Activated CD8-positive, alpha-beta T cell treated with anti-CD3 and anti-CD28 coated beads for 36 hours (primary cell): ENCODE data around the gene CKAP5. TPM values are rescaled to one million over a fixed set of nuclear protein-coding genes. Genes with fewer than 3 reads are reported as not detected.

ENCODE experiments used
- ATAC-seq: fragments of 200-7000 bp; cut with Tn5 transposase; one replicate; pipeline ENCODE4 v1.10.0; 2021; ENCODE audit warnings: mild to moderate bottlenecking, moderate library complexity
- CTCF ChIA-PET: fragments of 350-600 bp; sonication (Branson Sonifier 250); formaldehyde crosslinking; loops from one replicate; lab custom pipeline; 2021; ENCODE audit warnings: antibody characterized with exemption; lab: Charles Lee
- POLR2A ChIA-PET: fragments of 350-600 bp; sonication (Branson Sonifier 250); formaldehyde crosslinking; loops from one replicate; lab custom pipeline; 2021; ENCODE audit warnings: antibody characterized with exemption; lab: Charles Lee
- DNase-seq: peaks from one replicate; pipeline ENCODE4 v3.0.0-alpha.2; 2020
- H3K27ac Mint-ChIP-seq: one replicate; pipeline ENCODE4 v1.8.0; 2021; ENCODE audit warnings: mild to moderate bottlenecking, mixed read lengths
- H3K27me3 Mint-ChIP-seq: one replicate; pipeline ENCODE4 v1.8.0; 2021; ENCODE audit warnings: mixed read lengths
- H3K36me3 Mint-ChIP-seq: one replicate; pipeline ENCODE4 v1.8.0; 2021; ENCODE audit warnings: low read depth, mixed read lengths
- H3K4me1 Mint-ChIP-seq: one replicate; pipeline ENCODE4 v1.8.0; 2021; ENCODE audit warnings: low read depth, mixed read lengths
- H3K4me3 Mint-ChIP-seq: one replicate; pipeline ENCODE4 v1.8.0; 2021; ENCODE audit warnings: mild to moderate bottlenecking, moderate library complexity, mixed read lengths
- H3K9me3 Mint-ChIP-seq: one replicate; pipeline ENCODE4 v1.8.0; 2021; ENCODE audit warnings: mixed read lengths
- intact Hi-C: fragments of 100-400 bp; cut with micrococcal nuclease; formaldehyde crosslinking; loops from one replicate; pipeline ENCODE4 v1.10.0; 2022
- total RNA-seq, 2 experiments: library from RNA; stranded (reverse); gene quantifications; one replicate each; pipeline ENCODE4 v1.2.3, GENCODE V29; 2021
- TF ChIP-seq, protein P1 (sequence below): fragments of 200-600 bp; IDR thresholded peaks from one replicate; pipeline ENCODE4 v1.8.0; 2022; ENCODE audit warnings: antibody characterized with exemption, mild to moderate bottlenecking

CKAP5 gene
- total RNA-seq, 2 experiments from 2014 or later: 137 to 145 TPM

DNA sequence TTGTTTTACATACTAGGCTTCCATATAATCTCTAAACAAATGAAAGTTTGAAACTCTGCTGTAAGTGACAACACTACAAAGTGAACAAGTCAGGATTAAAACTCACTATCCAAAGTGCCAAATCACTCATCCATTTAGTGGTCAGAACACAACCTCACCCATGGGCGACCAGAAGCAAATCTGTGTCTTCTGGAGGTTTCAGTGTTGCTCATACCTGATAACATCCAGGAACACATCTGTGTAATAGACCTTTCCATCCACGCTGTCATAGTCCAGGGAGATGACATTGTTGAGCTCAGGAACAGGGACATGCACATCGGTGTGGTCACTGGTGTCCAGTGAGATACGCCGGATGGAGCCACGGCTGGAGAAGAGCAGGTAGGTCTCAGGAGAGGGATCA is 28.5 kb upstream of the CKAP5 start:
- TF ChIP-seq, protein P1, sequence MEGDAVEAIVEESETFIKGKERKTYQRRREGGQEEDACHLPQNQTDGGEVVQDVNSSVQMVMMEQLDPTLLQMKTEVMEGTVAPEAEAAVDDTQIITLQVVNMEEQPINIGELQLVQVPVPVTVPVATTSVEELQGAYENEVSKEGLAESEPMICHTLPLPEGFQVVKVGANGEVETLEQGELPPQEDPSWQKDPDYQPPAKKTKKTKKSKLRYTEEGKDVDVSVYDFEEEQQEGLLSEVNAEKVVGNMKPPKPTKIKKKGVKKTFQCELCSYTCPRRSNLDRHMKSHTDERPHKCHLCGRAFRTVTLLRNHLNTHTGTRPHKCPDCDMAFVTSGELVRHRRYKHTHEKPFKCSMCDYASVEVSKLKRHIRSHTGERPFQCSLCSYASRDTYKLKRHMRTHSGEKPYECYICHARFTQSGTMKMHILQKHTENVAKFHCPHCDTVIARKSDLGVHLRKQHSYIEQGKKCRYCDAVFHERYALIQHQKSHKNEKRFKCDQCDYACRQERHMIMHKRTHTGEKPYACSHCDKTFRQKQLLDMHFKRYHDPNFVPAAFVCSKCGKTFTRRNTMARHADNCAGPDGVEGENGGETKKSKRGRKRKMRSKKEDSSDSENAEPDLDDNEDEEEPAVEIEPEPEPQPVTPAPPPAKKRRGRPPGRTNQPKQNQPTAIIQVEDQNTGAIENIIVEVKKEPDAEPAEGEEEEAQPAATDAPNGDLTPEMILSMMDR: no peak
- Mint-ChIP-seq H3K27me3 (peaks cover 2% of the 10 kb centered on the region), H3K36me3 (no peaks in the 10 kb centered on the region), H3K4me3 (no peak overlapping the region), H3K4me1 (no peaks in the 10 kb centered on the region), H3K9me3 (no peaks in the 10 kb centered on the region), H3K27ac (no peak overlapping the region)
- ChIA-PET CTCF (no interaction called here), POLR2A (no interaction called here)
- DNase-seq: no peak
- intact Hi-C loops: no loop called here
- ATAC-seq: no peak

DNA sequence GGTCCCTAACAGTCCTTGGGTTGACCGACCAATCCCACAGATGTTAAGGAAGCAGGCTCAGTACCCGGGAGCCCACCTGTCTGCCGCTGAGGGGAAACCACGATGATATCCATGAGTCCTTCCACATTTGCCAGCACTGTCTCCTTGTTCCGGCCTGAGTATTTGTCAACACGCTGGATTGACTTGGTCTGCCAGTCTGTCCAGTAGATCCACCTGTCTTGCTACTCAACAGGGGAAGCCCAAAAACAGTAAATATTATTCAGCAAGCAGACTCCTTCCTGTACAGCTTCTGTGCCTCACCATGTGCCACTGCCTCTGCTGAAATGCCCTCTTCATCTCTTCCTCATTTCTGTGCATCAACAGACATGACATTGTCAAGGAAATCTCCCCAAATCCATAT is 22.8 kb upstream of the CKAP5 start:
- POLR2A ChIA-PET: no interaction called here
- intact Hi-C loops: no loop called here
- no peak for ATAC-seq
- no peak overlapping the region for H3K4me3 Mint-ChIP-seq
- no peaks in the 10 kb centered on the region for H3K36me3 Mint-ChIP-seq
- no peak for DNase-seq
- no peaks in the 10 kb centered on the region for H3K9me3 Mint-ChIP-seq
- CTCF ChIA-PET: no interaction called here
- no peak overlapping the region for H3K27ac Mint-ChIP-seq
- TF ChIP-seq, protein P1: no peak
- no peaks in the 10 kb centered on the region for H3K4me1 Mint-ChIP-seq
- peaks cover 2% of the 10 kb centered on the region for H3K27me3 Mint-ChIP-seq

DNA sequence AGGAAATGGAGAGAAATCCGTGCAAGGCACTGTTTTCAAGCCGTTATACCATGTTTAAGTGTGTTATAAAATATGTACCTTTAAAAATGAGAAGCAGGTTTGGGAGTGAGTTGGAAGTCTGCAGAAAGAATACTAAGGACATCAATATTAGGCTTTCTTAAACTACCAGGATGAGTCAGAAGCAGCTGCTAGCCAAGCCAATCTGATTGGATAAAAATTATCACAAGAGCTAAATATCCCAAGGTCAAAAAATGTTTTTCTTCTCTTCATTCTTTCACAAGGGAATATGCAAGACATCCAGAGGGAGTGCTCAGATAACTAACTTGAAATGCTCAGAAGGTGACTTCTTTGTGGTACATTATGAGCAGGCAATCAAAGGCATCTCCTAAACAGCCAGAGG is 19.3 kb upstream of the CKAP5 start:
- Mint-ChIP-seq H3K27ac (no peak overlapping the region), H3K27me3 (peaks cover 3% of the 10 kb centered on the region), H3K9me3 (no peaks in the 10 kb centered on the region), H3K4me1 (no peaks in the 10 kb centered on the region), H3K36me3 (no peaks in the 10 kb centered on the region), H3K4me3 (no peak overlapping the region)
- ChIA-PET POLR2A (interaction anchor here (0.6 kb wide), 1 partner anchor 212 kb away, joined by 4 read pairs; no protein-coding TSS in a partner anchor), CTCF (interaction anchor here (3.6 kb wide), 1 partner anchor 288 kb away, joined by 12 read pairs; no protein-coding TSS in a partner anchor)
- ATAC-seq (no peak), DNase-seq (no peak)
- intact Hi-C loops: no loop called here
- TF ChIP-seq, protein P1: no peak

DNA sequence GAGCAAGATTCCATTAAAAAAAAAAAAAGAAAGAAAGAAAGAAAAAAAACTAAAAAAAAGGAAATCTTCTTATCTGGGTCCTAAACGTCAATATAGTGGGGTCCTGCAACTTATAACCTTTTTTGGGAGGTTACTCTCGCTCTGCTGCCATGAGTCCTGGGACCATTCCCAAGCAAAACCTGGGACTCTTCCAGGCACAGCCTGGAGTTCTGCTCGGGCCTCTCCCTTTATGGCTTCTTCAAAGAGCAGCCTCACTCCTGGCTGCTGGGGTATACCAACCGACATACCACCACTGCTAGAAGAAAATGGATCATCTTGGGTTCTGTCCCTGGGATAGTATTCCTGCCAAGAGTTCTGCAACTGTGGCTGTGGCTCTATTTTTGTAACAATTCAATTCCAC is 14.1 kb upstream of the CKAP5 start:
- ChIA-PET CTCF (no interaction called here), POLR2A (no interaction called here)
- H3K9me3 Mint-ChIP-seq: no peaks in the 10 kb centered on the region
- TF ChIP-seq, protein P1: no peak
- ATAC-seq (no peak), DNase-seq (no peak)
- H3K27ac Mint-ChIP-seq: no peak overlapping the region
- intact Hi-C loops: no loop called here
- no peak overlapping the region for H3K4me3 Mint-ChIP-seq
- no peaks in the 10 kb centered on the region for H3K4me1 Mint-ChIP-seq
- peaks cover 3% of the 10 kb centered on the region for H3K27me3 Mint-ChIP-seq
- H3K36me3 Mint-ChIP-seq: no peaks in the 10 kb centered on the region

DNA sequence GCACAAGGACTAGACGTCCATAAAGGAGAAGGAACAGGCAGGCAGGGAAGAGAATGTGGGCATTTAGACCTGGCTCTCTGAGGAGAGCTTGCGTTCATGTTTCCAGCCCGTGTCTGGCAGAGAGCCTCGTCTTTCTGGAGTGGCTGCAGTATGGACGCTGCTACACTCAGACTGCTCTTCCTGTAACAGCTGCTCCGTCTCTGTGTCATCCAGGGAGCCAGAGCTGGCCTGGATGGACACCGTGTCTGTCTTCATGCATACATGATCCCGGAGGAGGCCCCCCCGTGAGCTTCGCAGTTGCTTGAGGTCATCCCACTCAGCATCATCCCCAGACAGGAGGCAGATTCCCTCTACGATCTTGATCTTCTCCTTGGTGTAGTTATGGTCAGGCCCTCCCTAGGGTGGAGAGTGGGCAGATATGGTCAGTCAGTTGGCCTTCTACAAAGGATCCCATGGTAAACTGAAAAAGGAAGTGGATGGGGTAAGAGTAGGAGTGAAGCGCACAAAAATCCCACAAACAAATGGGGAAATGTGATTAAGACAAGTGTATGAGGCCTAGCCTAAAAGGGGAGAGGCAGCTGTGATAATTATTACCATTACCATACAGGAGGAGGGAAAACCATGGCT is 13.0 kb upstream of the CKAP5 start:
- ChIA-PET CTCF (no interaction called here), POLR2A (interaction anchor here (1.0 kb wide), 1 partner anchor 15 kb away, joined by 3 read pairs; no protein-coding TSS in a partner anchor)
- DNase-seq (no peak), ATAC-seq (no peak)
- no peaks in the 10 kb centered on the region for H3K36me3 Mint-ChIP-seq
- intact Hi-C loops: no loop called here
- TF ChIP-seq, protein P1: no peak
- no peaks in the 10 kb centered on the region for H3K4me1 Mint-ChIP-seq
- H3K4me3 Mint-ChIP-seq: no peak overlapping the region
- H3K27ac Mint-ChIP-seq: no peak overlapping the region
- peaks cover 3% of the 10 kb centered on the region for H3K27me3 Mint-ChIP-seq
- H3K9me3 Mint-ChIP-seq: no peaks in the 10 kb centered on the region
